Kidney (tissue), 14 donors: Measurements from ENCODE around the gene MSI2. TPM values are rescaled to one million over a fixed set of nuclear protein-coding genes. Genes with fewer than 3 reads are reported as not detected.

Source experiments
- DNase-seq, 5 donors: peaks; one replicate each; pipeline ENCODE4 v3.0.0-alpha.2; 2013 to 2020
- FAIRE-seq: peaks from 2 replicates; lab custom pipeline; 2012; peaks lifted over from hg19 to GRCh38; lab: Jason Lieb, UNC
- H3K27ac ChIP-seq, 2 donors: one replicate each; pipeline ENCODE4 v1.7.0; 2013; ENCODE audit warnings: low read depth in 2 of 2, low read length in 2 of 2, inconsistent platforms in 1 of 2
- H3K27me3 ChIP-seq: one replicate; pipeline ENCODE4 v1.7.1; 2013; ENCODE audit warnings: low read length, inconsistent platforms; ENCODE audit not compliant: control insufficient read depth, insufficient read depth
- H3K36me3 ChIP-seq, 3 donors: one replicate each; pipeline versions ENCODE4 v1.7.0 to v1.7.1; 2013; ENCODE audit warnings: low read length in 3 of 3, control low read depth in 1 of 3, inconsistent platforms in 1 of 3; ENCODE audit not compliant: insufficient read depth in 3 of 3, control insufficient read depth in 2 of 3
- H3K4me1 ChIP-seq, 3 donors: one replicate each; pipeline versions ENCODE4 v1.7.0 to v1.7.1; 2013; ENCODE audit warnings: low read length in 3 of 3, inconsistent platforms in 1 of 3, low read depth in 1 of 3; ENCODE audit not compliant: control insufficient read depth in 2 of 3, insufficient read depth in 2 of 3
- H3K4me3 ChIP-seq, 3 donors: one replicate each; pipeline versions ENCODE4 v1.7.0 to v1.8.1; 2013; ENCODE audit warnings: low read length in 3 of 3, control low read depth in 1 of 3, inconsistent platforms in 1 of 3
- H3K9ac ChIP-seq, 3 donors: one replicate each; pipeline versions ENCODE4 v1.7.0 to v1.7.1; 2013; ENCODE audit warnings: low read length in 3 of 3, control low read depth in 1 of 3, inconsistent platforms in 1 of 3
- H3K9me3 ChIP-seq, 3 donors: one replicate each; pipeline versions ENCODE4 v1.7.0 to v1.7.1; 2013; ENCODE audit warnings: low read length in 3 of 3, control low read depth in 1 of 3, inconsistent platforms in 1 of 3; ENCODE audit not compliant: control insufficient read depth in 2 of 3, insufficient read depth in 1 of 3
- CTCF ChIP-seq: IDR thresholded peaks from 3 replicates; pipeline ENCODE4 v1.5.1; 2012; ENCODE audit warnings: mild to moderate bottlenecking, moderate library complexity, borderline replicate concordance; ENCODE audit not compliant: insufficient read depth; ENCODE audit errors: extremely low read depth
- intact Hi-C: fragments of 100-400 bp; cut with DNase I; formaldehyde crosslinking; loops from one replicate; pipeline ENCODE4 v1.11.1; 2022
- polyA plus RNA-seq: library from polyadenylated mRNA; stranded (reverse); fragments of 350-450 nt; fragmentation: Illumina TruSeq; extraction: RNeasy Lipid Tissue Mini Kit (QIAGEN cat#74804); gene quantifications from one replicate; pipeline ENCODE4 v1.2.3, GENCODE V29; 2014; ENCODE audit warnings: low read depth, low replicate concordance; ENCODE audit not compliant: insufficient read depth
- total RNA-seq: library from RNA; stranded (reverse); fragmentation: NEBNext Ultra II Directional; extraction: Animal tissue kit (Norgen Biotek cat#: 25700); gene quantifications from one replicate; pipeline ENCODE4 v1.2.1, GENCODE V29; 2021
- donor health status: control.
- donor health status: control.
- donor health status: control.
- donor health status: control.
- donor health status: control.
- donor health status: DM: yes; HTN: yes; CAD: no.
- donor health status: Normal renal cell carcinoma (clear cell type).

The MSI2 gene
- total and polyA plus RNA-seq, 2 donors from 2014 or later = 69.2 to 151 TPM

- FAIRE-seq (no peak), DNase-seq (peak; percentile 74 to 93 (median 80))
- Histone ChIP-seq H3K27ac (peak overlapping the region; percentile 94 to 96), H3K9ac (peak overlapping the region in 2 of 3 donors; percentile 58 to 81), H3K4me1 (peaks cover 4 to 52% (median 39%) of the 10 kb centered on the region in 3 donors), H3K27me3 (no peaks in the 10 kb centered on the region), H3K4me3 (peak overlapping the region in 1 of 3 donors; percentile 23), H3K36me3 (peaks cover 0 to 2% (median 0%) of the 10 kb centered on the region in 3 donors), H3K9me3 (no peaks in the 10 kb centered on the region)
- intact Hi-C loops = no loop called here
- no peak for TF ChIP-seq CTCF
Measured at GRCh38 chr17:57357392-57357784, 101.1 kb downstream of the MSI2 start.

- FAIRE-seq (no peak), DNase-seq (no peak)
- Histone ChIP-seq H3K9me3 (no peaks in the 10 kb centered on the region), H3K4me3 (peak overlapping the region in 1 of 3 donors; percentile 23), H3K27ac (peak overlapping the region; percentile 77 to 94), H3K4me1 (peaks cover 4 to 52% (median 39%) of the 10 kb centered on the region in 3 donors), H3K27me3 (no peaks in the 10 kb centered on the region), H3K9ac (peak overlapping the region in 1 of 3 donors; percentile 41), H3K36me3 (peaks cover 0 to 2% (median 0%) of the 10 kb centered on the region in 3 donors)
- TF ChIP-seq CTCF = no peak
- intact Hi-C loops = no loop called here
Measured at GRCh38 chr17:57357830-57358430, 101.6 kb downstream of the MSI2 start.

- Histone ChIP-seq H3K4me1 (peaks cover 4 to 58% (median 44%) of the 10 kb centered on the region in 3 donors), H3K27me3 (no peaks in the 10 kb centered on the region), H3K9me3 (no peaks in the 10 kb centered on the region), H3K27ac (peak overlapping the region; percentile 28 to 68), H3K36me3 (no peaks in the 10 kb centered on the region), H3K4me3 (no peak overlapping the region), H3K9ac (peak overlapping the region in 1 of 3 donors; percentile 27)
- no peak for TF ChIP-seq CTCF
- no peak for FAIRE-seq
- intact Hi-C loops = no loop called here
- DNase-seq = no peak
Measured at GRCh38 chr17:57360266-57360665, 103.9 kb downstream of the MSI2 start.
